COLO668 (cell line): ENCODE measurements around the gene HTR2A.
"Not testable (repeated sequence)": the region's sequence is repeated elsewhere in the genome, so short reads cannot be mapped to it uniquely, and the experiment has no call there.

Experiments used
- DNase-seq: peaks from one replicate; lab custom pipeline; 2025; ENCODE audit not compliant: unreplicated experiment; lab: John Stamatoyannopoulos, UW

Gene HTR2A

DNA sequence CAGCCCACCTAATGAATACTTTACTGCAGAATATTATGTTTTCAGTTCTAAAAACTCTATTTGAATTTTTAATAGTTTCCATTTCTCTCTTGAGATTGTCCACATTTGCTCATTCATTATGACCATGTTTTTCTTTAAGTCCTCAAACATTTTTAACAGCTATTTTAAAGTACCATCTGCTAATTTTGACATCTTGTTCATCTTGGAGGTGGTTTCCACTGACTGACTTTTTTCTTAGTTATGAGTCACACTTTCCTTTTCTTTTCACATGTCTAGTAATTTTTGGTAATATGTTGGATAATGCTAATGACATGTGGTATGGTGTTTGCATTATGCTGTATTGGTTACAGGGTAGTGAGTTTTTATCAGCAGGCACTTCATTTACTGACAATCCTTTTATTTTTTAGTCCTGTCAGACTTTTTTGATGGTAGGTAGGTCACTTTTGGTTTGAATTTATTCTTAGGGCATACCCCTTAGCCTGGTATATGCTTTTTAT is 84.5 kb downstream of the HTR2A start:
- no peak for DNase-seq

DNA sequence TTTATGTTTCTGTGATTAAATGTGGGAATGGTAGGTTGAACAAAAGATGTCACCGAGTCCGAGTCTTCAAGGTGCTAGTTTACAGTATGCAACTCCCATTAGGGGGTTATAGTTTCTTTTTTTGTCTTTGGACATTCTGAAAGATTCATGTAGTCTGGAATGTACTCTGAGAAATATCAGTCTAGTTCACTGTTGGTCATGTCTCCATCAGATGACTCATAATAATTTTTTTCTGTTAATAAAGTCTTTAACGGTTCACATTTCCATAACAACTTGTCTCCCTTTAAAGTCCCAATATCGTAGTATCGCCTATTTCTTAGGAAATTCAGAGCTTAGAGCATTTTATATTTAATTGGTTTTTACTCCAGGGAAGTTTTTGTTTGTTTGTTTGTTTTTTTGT is 86.4 kb downstream of the HTR2A start:
- DNase-seq, result no peak

DNA sequence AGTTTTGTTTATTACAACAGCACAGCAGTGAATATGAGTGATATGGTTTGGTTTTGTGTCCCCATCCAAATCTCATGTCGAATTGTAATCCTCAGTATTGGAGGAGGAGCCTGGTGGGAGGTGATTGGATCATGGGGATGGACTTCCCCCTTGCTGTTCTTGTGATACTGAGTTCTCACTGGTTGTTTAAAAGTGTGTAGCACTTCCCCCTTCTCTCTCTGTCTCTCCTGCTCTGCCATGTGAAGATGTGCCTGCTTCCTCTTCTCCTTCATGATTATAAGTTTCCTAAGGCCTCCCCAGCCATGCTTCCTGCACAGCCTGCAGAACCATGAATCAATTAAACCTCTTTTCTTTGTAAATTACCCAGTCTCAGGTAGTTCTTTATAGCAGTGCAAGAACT is 91.9 kb downstream of the HTR2A start:
- not testable (repeated sequence) for DNase-seq

DNA sequence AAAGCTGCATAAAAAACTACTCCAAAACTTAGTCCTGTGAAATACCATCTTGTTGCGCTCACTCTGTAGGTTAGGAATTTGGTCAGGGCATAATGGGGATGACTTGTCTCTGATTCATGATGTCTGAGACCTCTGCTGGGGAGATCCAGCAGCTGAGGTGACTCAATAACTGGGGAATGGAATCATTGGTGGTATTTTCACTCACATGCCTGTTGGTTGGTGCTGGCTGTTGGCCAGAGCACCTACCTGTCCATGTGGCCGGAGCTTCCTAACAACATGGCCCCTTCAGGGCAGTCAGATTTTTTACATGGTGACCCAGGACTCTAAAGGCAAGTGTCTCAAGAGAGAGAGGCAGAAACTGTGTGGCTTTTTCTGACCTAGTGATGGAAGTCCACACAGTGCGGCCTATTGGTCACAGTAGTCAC is 92.5 kb downstream of the HTR2A start:
- DNase-seq, result no peak

DNA sequence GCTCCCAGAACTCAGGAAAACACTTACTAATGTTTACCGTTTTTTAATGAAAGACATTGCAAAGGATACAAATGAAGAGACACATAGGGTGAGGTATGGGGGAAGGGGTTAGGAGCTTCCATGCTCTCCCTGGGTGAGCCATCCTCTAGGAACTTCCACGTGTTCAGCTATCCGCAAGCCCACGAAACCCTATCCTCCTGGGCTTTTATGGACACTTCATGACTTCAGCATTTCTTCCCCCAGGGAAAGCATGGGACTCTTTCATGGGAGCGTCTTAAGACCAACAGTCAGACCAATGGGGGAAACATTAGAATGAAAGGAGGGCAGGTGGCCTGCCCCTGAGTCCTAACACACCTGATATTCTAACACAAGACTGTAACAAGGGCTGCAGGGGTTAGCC is 93.3 kb downstream of the HTR2A start:
- DNase-seq, result no peak

DNA sequence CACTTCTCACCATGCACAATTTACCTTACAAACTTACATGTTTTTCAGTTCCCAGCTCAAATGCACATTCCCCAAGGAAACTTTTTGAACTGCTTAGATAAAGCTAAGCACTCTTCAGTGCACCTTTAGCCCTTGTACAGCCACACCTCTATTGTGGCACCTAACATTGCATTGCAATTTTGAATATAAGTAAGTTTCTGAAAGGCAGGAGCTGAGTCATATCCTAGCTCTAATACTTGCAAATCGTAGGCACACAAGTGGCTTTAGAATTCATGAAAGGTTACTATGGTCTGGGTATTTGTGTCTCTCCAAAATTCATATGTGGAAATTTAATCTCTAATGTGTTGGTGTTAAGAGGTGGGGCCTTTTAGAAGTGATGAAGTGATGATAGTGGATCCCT is 95.0 kb downstream of the HTR2A start:
- no peak for DNase-seq

DNA sequence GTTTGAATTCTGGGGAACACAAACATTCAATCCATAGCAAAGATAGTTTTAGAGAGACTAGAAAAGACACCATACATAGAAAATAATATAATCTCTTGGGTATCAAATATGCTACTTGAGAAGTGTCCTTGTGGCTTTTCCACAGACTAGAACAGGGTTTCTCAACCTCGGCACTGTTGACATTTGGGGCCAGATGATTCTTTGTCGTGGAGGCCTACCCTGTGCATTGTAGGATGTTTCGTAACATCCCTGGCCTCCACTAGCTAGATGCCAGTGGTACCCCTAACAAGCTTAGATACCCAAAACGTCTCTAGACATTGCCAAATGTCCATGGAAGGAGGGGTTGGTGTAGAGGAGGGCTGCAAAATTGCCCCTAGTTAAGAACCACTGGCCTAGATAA is 97.7 kb downstream of the HTR2A start:
- DNase-seq, result no peak

DNA sequence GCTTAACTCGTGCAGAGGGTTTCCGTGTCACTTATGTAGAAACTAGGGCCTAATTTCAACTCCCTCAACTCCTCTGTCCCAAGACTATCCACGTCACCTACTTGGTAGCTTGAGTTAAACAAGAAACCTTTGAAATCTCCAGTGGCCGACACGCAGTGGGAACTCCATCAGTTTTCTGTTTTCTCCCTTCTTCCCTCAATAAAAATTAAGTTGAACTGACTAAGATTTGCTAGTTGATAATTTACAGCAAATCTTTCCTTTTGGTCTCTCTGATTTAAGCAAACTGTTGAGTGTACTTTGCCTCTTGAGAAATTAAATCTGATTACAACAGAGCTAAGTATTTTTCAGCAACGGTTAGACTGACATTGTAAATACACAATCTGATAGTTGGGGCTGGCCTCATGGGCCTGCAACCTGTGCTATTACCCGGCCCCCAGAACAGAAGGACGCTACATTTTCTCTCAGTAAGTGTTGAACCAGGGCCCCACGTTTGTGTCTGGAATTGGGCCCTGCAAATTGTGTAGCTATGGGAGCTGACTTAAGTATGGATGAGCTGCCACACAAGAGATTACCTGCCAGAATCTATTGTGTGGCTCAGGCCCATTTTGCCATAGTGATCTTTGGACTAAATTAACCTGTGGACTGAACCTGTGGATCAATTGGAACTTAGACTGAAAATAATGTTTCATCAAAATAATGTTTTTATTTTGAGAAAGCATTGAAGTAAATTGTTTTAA is 99.2 kb downstream of the HTR2A start:
- DNase-seq, result no peak

DNA sequence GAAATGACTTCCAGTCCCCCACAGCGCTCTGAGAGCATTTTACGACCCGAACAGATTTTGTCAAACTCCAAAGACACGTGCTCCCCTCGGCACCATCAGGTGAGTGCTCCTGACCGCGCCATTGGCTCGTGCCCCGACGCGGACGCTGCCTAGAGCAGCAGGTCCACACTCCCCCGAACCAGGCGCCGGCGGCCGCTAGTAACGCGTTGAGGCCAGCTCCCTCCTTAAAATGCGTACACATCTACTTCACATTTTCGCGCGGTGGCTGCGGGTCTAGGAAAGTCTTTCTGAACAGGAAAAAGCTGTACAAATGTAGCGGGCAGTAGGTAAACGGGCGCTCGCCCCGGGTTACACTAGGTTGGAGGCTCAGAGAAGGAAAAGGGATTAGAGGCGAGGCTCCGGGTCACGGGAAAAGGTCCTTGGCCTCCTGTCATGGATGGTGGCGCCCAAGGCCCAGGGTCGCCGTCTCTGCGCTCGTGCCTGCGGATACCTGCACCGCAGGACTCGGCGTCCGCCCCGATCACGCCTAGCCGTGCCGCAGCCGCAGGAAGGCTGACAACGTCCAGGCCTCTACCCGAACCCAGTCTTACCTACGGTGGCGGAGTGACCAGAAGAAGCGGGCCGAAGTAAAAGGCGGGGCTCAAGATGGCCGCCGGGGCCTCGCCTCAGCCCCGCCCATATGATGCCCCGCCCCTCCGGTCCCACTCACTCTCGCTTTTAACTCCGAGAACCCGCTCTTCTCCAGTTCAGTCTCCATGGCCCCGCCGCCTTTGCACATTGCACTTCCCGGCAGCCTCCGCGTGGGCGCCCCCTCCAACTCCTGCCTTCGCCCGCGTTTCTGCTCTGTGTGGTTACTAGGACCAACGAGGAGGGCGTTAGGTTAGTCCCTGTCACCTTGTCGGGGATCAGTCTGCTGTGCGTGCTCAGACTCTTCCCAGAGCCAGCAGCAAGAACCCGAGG is 100.1 kb downstream of the HTR2A start, which contains the start of gene ESD:
TSS of gene ESD (minus strand) at position 647 of the 960 bp plus-strand sequence. CDS start 5,748 bp downstream, outside the sequence.
- DNase-seq, result peak; percentile 95

DNA sequence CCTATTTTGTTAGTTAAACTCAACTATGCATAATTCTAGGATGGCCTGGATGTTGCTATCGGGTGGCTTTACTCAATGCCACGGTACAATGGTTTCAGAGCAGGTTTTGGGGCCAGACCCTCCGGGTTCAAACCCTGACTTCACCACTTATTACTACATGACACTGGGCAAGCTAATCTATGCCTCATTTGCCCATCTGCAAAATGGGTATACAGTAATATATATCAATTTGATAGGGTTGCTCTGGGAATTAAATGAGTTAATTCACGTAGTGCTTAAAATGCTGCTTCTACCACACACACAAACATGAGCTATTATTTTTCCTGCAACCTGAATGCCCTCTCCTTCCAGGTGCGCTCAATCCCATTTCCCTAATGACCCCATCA is 100.7 kb downstream of the HTR2A start:
- no peak for DNase-seq

DNA sequence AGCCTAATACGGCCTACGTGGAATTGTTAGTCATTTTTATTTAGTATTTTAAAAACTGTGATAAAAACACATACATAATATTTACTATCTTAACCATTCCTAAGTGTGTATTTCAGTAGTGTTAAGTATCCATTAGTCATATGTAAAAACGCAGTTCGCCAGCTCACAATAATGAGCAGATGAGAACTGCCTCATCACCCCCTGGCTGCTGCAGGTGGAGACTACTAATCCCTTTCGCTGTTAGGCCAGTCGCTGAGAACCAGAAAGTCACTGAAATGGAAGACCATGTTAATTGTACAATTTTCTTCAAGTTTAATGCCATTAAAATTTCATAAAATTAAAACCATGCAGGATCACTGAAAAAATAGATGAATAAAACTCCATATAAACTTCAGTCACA is 101.5 kb downstream of the HTR2A start:
- DNase-seq, result no peak

DNA sequence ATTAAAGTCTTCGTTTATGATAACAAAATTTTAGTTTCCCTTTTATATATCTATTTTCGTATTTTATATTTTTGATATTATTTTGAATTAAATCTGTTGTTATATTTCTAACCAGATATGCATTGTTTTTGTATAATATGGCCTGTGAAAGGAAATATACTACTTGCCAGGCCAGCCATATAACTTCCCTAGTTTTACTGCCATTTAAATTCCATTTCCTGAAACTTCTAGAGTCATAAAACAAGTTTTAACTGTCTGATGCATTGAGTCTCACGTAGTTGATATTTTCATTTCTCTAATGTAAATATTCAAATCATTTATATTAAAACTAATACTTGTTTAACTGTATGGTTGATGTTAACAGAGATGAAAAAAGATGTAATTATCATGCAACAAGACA is 113.3 kb downstream of the HTR2A start:
- no peak for DNase-seq

DNA sequence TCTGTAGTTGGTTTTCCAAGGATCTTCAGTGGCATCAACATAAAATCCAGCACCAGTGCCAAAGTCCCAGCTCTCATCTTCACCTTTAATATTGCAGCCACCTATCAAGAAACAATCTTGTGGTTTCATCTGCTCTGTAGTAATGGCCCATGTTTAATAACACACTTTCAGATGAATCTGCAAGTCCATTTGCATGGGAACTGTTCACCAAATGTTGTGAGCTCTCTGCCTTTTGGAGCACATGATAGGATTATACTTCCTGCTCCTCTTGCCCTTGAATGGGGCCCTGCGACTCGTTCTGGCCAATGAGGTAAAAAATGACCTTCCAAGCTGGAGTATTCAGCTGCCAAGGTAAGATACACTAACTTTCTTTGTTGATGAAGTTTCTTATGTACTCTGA is 114.2 kb downstream of the HTR2A start:
- DNase-seq, result no peak

DNA sequence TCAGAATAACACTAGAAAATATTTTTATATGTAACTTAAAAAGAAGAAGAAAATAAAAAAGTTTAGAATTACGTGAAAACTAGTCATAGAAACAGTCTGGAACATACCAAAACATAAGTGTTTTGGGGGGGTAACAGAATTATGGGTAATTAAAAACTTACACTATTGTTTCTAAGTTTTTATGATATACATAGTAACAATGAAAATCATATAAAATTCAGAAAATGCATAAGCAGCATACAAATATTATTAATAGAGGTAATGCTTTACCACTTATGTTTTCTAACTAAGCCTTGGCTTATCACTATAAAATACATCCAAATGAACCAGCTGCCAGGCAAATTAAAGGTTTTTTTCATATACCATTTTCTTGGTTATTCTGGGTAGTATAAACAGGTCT is 114.8 kb downstream of the HTR2A start:
- DNase-seq, result no peak
